GM12875 (cell line): ENCODE data around the gene SIRT5.

Source experiments
- H3K4me3 ChIP-seq: one replicate; pipeline ENCODE4 v1.5.1; 2011; ENCODE audit warnings: low read depth, low read length, control low read depth
- CTCF ChIP-seq: IDR thresholded peaks from 2 replicates; pipeline ENCODE4 v1.5.1; 2011; ENCODE audit warnings: low read depth, mild to moderate bottlenecking, control low read depth, inconsistent platforms, low read length, moderate library complexity, borderline replicate concordance; ENCODE audit not compliant: insufficient read depth

Gene SIRT5

GRCh38 chr6:13574571-13575376 is at the start of gene SIRT5:
Gene SIRT5 (plus strand): TSS chr6:13574601. CDS start chr6:13584111, 9,510 bp downstream.
- no peak for TF ChIP-seq CTCF
- peak within 1 kb of the TSS; percentile 80 for H3K4me3 ChIP-seq

DNA sequence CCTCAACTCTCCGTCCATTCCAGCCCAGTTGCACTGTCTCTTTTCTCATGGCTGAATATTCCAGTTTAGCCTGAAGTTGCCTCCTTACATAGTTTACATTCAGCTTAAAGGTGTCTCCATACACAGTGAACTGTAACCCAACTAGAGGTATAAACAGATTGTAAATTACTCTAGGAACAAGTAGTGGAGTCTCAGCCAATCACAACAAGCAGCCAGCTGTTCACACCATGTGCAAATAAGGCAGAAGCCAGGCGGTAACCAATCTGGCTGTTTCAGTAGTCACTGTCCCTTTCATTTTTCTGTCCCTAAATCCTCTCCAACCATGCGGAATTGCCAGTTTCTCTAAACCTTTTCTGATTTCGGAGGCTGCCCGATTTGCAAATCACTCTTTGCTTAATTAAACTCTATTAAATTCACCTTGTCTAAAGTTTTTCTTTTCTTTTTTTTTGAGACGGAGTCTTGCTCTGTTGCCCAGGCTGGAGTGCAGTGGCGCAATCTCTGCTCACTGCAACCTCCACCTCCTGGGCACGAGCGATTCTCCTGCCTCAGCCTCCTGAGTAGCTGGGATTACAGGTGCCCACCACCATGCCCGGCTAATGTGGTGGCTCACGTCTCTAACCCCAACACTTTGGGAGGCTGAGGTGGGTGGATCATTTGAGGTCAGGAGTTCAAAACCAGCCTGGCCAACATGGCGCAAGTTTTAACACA is 49.4 kb upstream of the SIRT5 start:
- no peak for TF ChIP-seq CTCF

DNA sequence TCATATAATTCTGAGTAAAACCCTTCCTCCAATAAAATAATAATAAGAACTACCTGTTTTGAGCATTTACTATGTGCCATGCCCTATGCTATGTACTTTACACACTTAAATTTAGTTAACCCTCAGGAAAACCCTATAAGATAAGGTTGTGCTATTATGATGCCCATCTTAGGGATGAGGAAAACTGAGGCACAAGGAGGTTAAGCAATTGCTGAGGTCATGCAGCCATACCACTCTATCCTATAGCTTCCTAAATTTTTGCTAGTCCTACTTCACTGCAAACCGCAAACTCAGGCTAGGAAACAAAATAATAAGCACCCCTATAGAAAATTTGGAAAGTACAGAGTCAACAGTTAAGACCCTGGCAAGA is 48.1 kb upstream of the SIRT5 start:
- H3K4me3 ChIP-seq, result no peak overlapping the region
- TF ChIP-seq CTCF, result no peak

More for the DNA sequence above, 49.4 kb upstream of the SIRT5 start:
- no peak overlapping the region for H3K4me3 ChIP-seq

GRCh38 chr6:13526727-13527670 is 47.4 kb upstream of the SIRT5 start:
- H3K4me3 ChIP-seq, result no peak overlapping the region
- no peak for TF ChIP-seq CTCF

DNA sequence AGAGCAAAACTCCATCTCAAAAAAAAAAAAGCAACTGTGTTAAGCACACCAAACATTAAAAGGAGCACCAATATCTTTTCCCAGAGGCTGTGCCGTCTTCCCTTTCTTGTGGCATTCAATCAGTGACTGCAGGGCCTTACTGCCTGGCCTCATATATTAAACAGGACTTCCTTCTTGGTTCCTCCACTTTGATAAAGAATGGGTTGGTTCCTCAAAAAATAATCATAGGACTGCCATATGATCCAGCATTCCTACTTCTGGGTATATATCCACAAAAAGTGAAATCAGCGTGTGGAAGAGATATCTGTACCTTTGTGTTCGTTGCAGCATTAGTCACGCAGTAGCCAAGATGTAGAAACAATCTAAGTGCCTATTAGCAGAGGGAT is 46.7 kb upstream of the SIRT5 start:
- TF ChIP-seq CTCF, result no peak
- H3K4me3 ChIP-seq, result no peak overlapping the region

DNA sequence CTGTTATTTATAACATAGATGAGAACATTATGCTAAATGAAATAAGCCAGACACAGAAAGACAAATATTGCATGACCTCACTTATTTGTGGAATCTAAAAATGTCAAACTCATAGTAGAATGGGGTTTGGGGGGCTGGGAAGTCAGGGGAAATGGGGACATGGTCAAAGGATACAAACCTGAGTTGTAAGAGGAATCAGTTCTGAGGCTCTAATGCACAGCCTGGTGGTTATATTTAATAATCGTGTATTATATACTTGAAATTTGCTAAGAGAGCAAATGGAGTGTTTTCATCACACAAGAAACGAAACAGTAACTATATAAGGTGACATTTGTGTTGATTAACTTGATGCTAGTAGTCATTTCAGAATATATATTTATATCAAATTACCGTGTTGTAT is 46.2 kb upstream of the SIRT5 start:
- H3K4me3 ChIP-seq, result no peak overlapping the region
- no peak for TF ChIP-seq CTCF
